Measurements from ENCODE around the gene LRRK1. TPM values are rescaled to one million over a fixed set of nuclear protein-coding genes. Genes with fewer than 3 reads are reported as not detected.

Gene LRRK1
- total RNA-seq, 4 donors from 2014 or later: 52.7 to 107 (median 82.7) TPM

GRCh38 chr15:101100593-101101442, 181.7 kb downstream of the LRRK1 start:
- Histone ChIP-seq H3K27ac (no peak overlapping the region), H3K36me3 (no peaks in the 10 kb centered on the region), H3K9me3 (no peaks in the 10 kb centered on the region), H3K4me1 (no peaks in the 10 kb centered on the region), H3K27me3 (no peaks in the 10 kb centered on the region), H3K4me3 (no peak overlapping the region)
- intact Hi-C loops (cut with DNase I; ENCODE audit: low total_unique reads): no loop called here
- 94% methylated on average over 25 of the region's 29 CpGs; no CpG with 5 or more reads in 1 of the 2 donors for WGBS, 2 donors (ENCODE audit: low coverage in 1 of 2)
- in situ Hi-C loops (cut with MboI; ENCODE audit: low pct_ligation_motif_present in 1 of 4, low pct_unique_long_range_greater_than_20kb in 1 of 4, low sequenced_read_pairs in 3 of 4): loop anchor here in 1 of 4 donors (10.0 kb wide), 1 partner anchor 164 kb away; no protein-coding TSS in a partner anchor
- TF ChIP-seq EP300 (IDR thresholded peaks at IDR 0.05; ENCODE audit: low read depth): no peak
- TF ChIP-seq POLR2A (IDR thresholded peaks at IDR 0.05): no peak
- no peak for DNase-seq

DNA sequence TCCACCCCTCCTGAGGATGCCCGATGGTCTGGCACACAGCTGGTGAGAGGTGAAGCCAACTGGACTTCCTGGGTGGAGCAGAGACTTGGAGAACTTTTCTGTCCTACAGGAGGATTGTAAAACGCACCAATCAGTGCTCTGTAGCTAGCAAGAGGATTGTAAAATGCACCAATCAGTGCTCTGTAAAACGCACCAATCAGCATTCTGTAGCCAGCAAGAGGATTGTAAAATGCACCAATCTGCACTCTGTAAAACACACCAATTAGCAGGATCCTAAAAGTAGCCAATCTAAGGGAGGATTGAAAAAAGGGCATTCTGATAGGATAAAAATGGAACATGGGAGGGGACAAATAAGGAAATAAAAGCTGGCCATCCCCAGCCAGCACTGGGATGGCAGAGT, 182.5 kb downstream of the LRRK1 start:
- Histone ChIP-seq H3K4me3 (no peak overlapping the region), H3K27ac (no peak overlapping the region), H3K27me3 (no peaks in the 10 kb centered on the region), H3K9me3 (no peaks in the 10 kb centered on the region), H3K36me3 (no peaks in the 10 kb centered on the region), H3K4me1 (no peaks in the 10 kb centered on the region)
- DNase-seq: no peak
- intact Hi-C loops (cut with DNase I; ENCODE audit: low total_unique reads) (no loop called here), in situ Hi-C loops (cut with MboI; ENCODE audit: low pct_ligation_motif_present in 1 of 4, low pct_unique_long_range_greater_than_20kb in 1 of 4, low sequenced_read_pairs in 3 of 4) (loop anchor here in 1 of 4 donors (10.0 kb wide), 1 partner anchor 163 kb away; no protein-coding TSS in a partner anchor)
- WGBS, 2 donors (ENCODE audit: low coverage in 1 of 2): 94% methylated on average over 2 to 3 of the region's 3 CpGs
- no peak for TF ChIP-seq CTCF (IDR thresholded peaks at IDR 0.05)
- TF ChIP-seq POLR2AphosphoS5 (IDR thresholded peaks at IDR 0.05): no peak
- TF ChIP-seq POLR2A (IDR thresholded peaks at IDR 0.05): no peak
- no peak for TF ChIP-seq EP300 (IDR thresholded peaks at IDR 0.05; ENCODE audit: low read depth)

- no peaks in the 10 kb centered on the region for H3K4me1 ChIP-seq
- no peaks in the 10 kb centered on the region for H3K36me3 ChIP-seq
- WGBS, 2 donors (ENCODE audit: low coverage in 1 of 2): 80% methylated on average over 5 of the region's 5 CpGs; no CpG with 5 or more reads in 1 of the 2 donors
- no peak for TF ChIP-seq CTCF (IDR thresholded peaks at IDR 0.05)
- no peak for TF ChIP-seq POLR2AphosphoS5 (IDR thresholded peaks at IDR 0.05)
- no peak for TF ChIP-seq POLR2A (IDR thresholded peaks at IDR 0.05)
- no peak for TF ChIP-seq EP300 (IDR thresholded peaks at IDR 0.05; ENCODE audit: low read depth)
- no peaks in the 10 kb centered on the region for H3K27me3 ChIP-seq
- intact Hi-C loops (cut with DNase I; ENCODE audit: low total_unique reads): no loop called here
- H3K27ac ChIP-seq: no peak overlapping the region
- in situ Hi-C loops (cut with MboI; ENCODE audit: low pct_ligation_motif_present in 1 of 4, low pct_unique_long_range_greater_than_20kb in 1 of 4, low sequenced_read_pairs in 3 of 4): loop anchor here in 1 of 4 donors (10.0 kb wide), 1 partner anchor 162 kb away; no protein-coding TSS in a partner anchor
- no peak for DNase-seq
- no peaks in the 10 kb centered on the region for H3K9me3 ChIP-seq
- H3K4me3 ChIP-seq: no peak overlapping the region
Observed at GRCh38 chr15:101102746-101103145, 183.6 kb downstream of the LRRK1 start.

GRCh38 chr15:101103598-101103997, 184.4 kb downstream of the LRRK1 start:
- WGBS, 2 donors (ENCODE audit: low coverage in 1 of 2): 80 to 94% methylated on average over 7 to 8 of the region's 8 CpGs
- TF ChIP-seq CTCF (IDR thresholded peaks at IDR 0.05): no peak
- no peak for TF ChIP-seq POLR2A (IDR thresholded peaks at IDR 0.05)
- no peak for TF ChIP-seq EP300 (IDR thresholded peaks at IDR 0.05; ENCODE audit: low read depth)
- no peak for TF ChIP-seq POLR2AphosphoS5 (IDR thresholded peaks at IDR 0.05)
- no peak overlapping the region for H3K27ac ChIP-seq

More at GRCh38 chr15:101103598-101103997, 184.4 kb downstream of the LRRK1 start:
- in situ Hi-C loops (cut with MboI; ENCODE audit: low pct_ligation_motif_present in 1 of 4, low pct_unique_long_range_greater_than_20kb in 1 of 4, low sequenced_read_pairs in 3 of 4): loop anchor here in 1 of 4 donors (10.0 kb wide), 1 partner anchor 161 kb away; no protein-coding TSS in a partner anchor
- no peaks in the 10 kb centered on the region for H3K9me3 ChIP-seq
- H3K4me3 ChIP-seq: no peak overlapping the region
- no peak for DNase-seq
- intact Hi-C loops (cut with DNase I; ENCODE audit: low total_unique reads): no loop called here
- no peaks in the 10 kb centered on the region for H3K4me1 ChIP-seq
- no peaks in the 10 kb centered on the region for H3K27me3 ChIP-seq
- no peaks in the 10 kb centered on the region for H3K36me3 ChIP-seq

Data from transverse colon (tissue), 4 donors.